GM11168 (cell line): ENCODE results near the gene HADHB.
"Not testable (repeated sequence)": the region's sequence is repeated elsewhere in the genome, so short reads cannot be mapped to it uniquely, and the experiment has no call there.

Experiments
- in situ Hi-C: fragments of 300-500 bp; cut with MboI; formaldehyde crosslinking; loops from one replicate; pipeline ENCODE4 v1.12.0; 2022; ENCODE audit warnings: low sequenced_read_pairs; ENCODE audit not compliant: unreplicated experiment

Gene HADHB

GRCh38 chr2:26243470-26244308, 1.1 kb upstream of the HADHB start:
- in situ Hi-C loops = no loop called here

GRCh38 chr2:26245231-26245732, 543 bp downstream of the HADHB start:
- in situ Hi-C loops = no loop called here

- in situ Hi-C loops = no loop called here
These were observed 1.1 kb downstream of the HADHB start for GRCh38 chr2:26245810-26246209.

- in situ Hi-C loops = no loop called here
These were observed 2.1 kb downstream of the HADHB start for GRCh38 chr2:26246818-26247217.

GRCh38 chr2:26249625-26250024, 4.9 kb downstream of the HADHB start:
- in situ Hi-C loops = no loop called here

- in situ Hi-C loops = no loop called here
These were observed 7.2 kb downstream of the HADHB start for GRCh38 chr2:26251893-26252292.

- in situ Hi-C loops = no loop called here
These were observed 11.1 kb downstream of the HADHB start for GRCh38 chr2:26255759-26256384.

- in situ Hi-C loops = not testable (repeated sequence)
These were observed 14.1 kb downstream of the HADHB start for GRCh38 chr2:26258836-26259235.

- in situ Hi-C loops = no loop called here
These were observed 23.5 kb downstream of the HADHB start for GRCh38 chr2:26268213-26268612.

- in situ Hi-C loops = not testable (repeated sequence)
These were observed 24.1 kb downstream of the HADHB start for GRCh38 chr2:26268670-26269385.

- in situ Hi-C loops = no loop called here
These were observed 24.9 kb downstream of the HADHB start for GRCh38 chr2:26269571-26270158.

- in situ Hi-C loops = no loop called here
These were observed 25.6 kb downstream of the HADHB start for GRCh38 chr2:26270373-26270772.

GRCh38 chr2:26273501-26273900, 28.8 kb downstream of the HADHB start:
- in situ Hi-C loops = no loop called here

GRCh38 chr2:26274058-26274613, 29.4 kb downstream of the HADHB start:
- in situ Hi-C loops = no loop called here

- in situ Hi-C loops = no loop called here
These were observed 31.9 kb downstream of the HADHB start for GRCh38 chr2:26276484-26277227.

- in situ Hi-C loops = no loop called here
These were observed 35.1 kb downstream of the HADHB start for GRCh38 chr2:26279886-26280285.

- in situ Hi-C loops = no loop called here
These were observed 36.5 kb downstream of the HADHB start for GRCh38 chr2:26281226-26281625.

- in situ Hi-C loops = no loop called here
These were observed 38.9 kb downstream of the HADHB start for GRCh38 chr2:26283606-26284005.

GRCh38 chr2:26284132-26284531, 39.4 kb downstream of the HADHB start:
- in situ Hi-C loops = no loop called here

GRCh38 chr2:26285931-26286330, 41.2 kb downstream of the HADHB start:
- in situ Hi-C loops = no loop called here
